ENCODE data around the gene CDK18. TPM values are rescaled to one million over a fixed set of nuclear protein-coding genes. Genes with fewer than 3 reads are reported as not detected.

Gene CDK18
- total and polyA plus RNA-seq, 4 donors, result 2.4 to 3.7 (median 3.1) TPM

- no peak for TF ChIP-seq REST (IDR thresholded peaks at IDR 0.05)
Measured at GRCh38 chr1:205541161-205541886, 36.9 kb downstream of the CDK18 start (continued).

- Histone ChIP-seq H3K9me3 (ENCODE audit: control insufficient read depth in 4 of 4, low read length in 3 of 4) (no peaks in the 10 kb centered on the region), H3K4me1 (ENCODE audit: control insufficient read depth in 4 of 4, insufficient read depth in 4 of 4, low read length in 3 of 4) (no peaks in the 10 kb centered on the region), H3K27me3 (ENCODE audit: control insufficient read depth in 4 of 4, insufficient read depth in 4 of 4, low read length in 3 of 4) (peaks cover 0 to 19% (median 1%) of the 10 kb centered on the region in 4 donors), H3K36me3 (ENCODE audit: control insufficient read depth in 4 of 4, insufficient read depth in 3 of 4, low read depth in 1 of 4, low read length in 3 of 4) (no peaks in the 10 kb centered on the region), H3K27ac (ENCODE audit: low read depth in 1 of 2, low read length in 2 of 2) (no peak overlapping the region), H3K4me3 (ENCODE audit: low read depth in 1 of 3, low read length in 3 of 3) (no peak overlapping the region), H3K9ac (ENCODE audit: low read depth in 1 of 2, low read length in 2 of 2) (no peak overlapping the region)
- 80% methylated on average over 11 of the region's 11 CpGs for WGBS
- DNase-seq (ENCODE audit: low spot score), result no peak
- TF ChIP-seq CTCF (IDR thresholded peaks at IDR 0.05; ENCODE audit: low read depth, low read length, missing input control) (no peak), MAX (IDR thresholded peaks at IDR 0.05) (no peak), REST (IDR thresholded peaks at IDR 0.05) (no peak), ZBTB33 (IDR thresholded peaks at IDR 0.05) (no peak)
Measured at GRCh38 chr1:205542367-205542766, 37.9 kb downstream of the CDK18 start.
